ENCODE measurements around the gene NEGR1. TPM values are rescaled to one million over a fixed set of nuclear protein-coding genes. Genes with fewer than 3 reads are reported as not detected.
"Not testable (repeated sequence)": the region's sequence is repeated elsewhere in the genome, so short reads cannot be mapped to it uniquely, and the experiment has no call there.

NEGR1 gene
- total RNA-seq, 1 donor from 2014 or later, result 0.64 TPM

DNA sequence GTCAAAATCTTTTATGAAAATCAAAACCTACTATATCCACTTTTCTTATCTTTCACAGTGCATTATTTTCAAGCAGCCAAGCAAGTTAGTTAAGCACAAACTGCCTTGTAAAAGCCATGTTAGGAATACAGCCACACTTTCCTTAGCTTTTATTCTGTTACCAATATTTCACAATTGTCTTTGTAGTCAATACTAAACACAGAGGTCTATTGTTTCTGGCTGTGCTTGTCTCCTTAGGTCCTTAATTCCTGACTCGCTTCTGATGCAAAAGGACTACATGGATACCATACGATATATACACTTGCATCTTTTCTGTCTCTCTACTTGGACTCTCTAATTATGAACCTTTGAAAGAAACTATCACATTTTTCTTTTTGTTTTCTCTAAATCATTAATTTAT lies 331.8 kb downstream of the NEGR1 start:
- DNase-seq (ENCODE audit: low read depth in 2 of 2), result no peak

DNA sequence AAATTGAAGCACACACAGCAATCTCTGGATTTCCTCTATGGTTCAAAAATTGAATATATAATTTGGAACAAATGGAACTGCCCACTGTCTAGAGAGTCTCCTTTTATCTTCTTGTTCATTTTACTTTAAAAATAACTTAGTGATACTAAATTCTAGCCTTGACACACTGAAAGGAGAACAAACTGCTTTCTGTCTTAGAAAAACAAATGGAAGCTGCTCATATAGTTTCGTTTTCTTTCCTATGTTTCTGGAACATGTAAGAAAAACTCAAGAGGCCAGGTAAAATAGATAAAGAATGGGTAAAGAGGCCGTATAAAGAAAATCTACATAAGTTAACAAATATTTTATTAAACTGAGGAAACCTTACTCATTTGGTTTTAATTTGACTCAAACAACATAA lies 332.7 kb downstream of the NEGR1 start:
- no peak for DNase-seq (ENCODE audit: low read depth in 2 of 2)

GRCh38 chr1:71948561-71948960 lies 333.8 kb downstream of the NEGR1 start:
- no peak for DNase-seq (ENCODE audit: low read depth in 2 of 2)

GRCh38 chr1:71944006-71944405 lies 338.3 kb downstream of the NEGR1 start:
- DNase-seq (ENCODE audit: low read depth in 2 of 2), result no peak

DNA sequence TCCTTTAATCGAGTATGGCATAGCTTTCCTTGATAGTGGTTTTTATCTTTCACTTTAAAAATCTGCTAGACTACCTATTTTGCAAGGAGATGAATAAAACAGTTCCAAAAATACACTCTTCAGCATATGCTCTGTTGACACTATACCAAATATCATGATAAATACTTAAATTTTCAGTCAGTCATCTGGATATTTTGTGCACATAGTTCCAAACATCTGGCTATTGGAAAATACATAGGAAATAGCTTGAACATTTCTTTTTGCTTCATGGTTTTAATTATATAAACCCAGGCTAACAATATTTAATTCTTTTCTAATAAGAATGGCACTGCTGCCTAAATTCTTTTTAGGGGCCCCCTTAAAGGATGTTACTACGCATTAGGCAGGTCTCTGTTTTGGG lies 342.1 kb downstream of the NEGR1 start:
- DNase-seq (ENCODE audit: low read depth in 2 of 2), result no peak

- no peak for DNase-seq (ENCODE audit: low read depth in 2 of 2)
Observed at GRCh38 chr1:71930511-71930910, 351.8 kb downstream of the NEGR1 start.

- DNase-seq (ENCODE audit: low read depth in 2 of 2), result no peak
Observed at GRCh38 chr1:71921935-71922559, 360.3 kb downstream of the NEGR1 start.

DNA sequence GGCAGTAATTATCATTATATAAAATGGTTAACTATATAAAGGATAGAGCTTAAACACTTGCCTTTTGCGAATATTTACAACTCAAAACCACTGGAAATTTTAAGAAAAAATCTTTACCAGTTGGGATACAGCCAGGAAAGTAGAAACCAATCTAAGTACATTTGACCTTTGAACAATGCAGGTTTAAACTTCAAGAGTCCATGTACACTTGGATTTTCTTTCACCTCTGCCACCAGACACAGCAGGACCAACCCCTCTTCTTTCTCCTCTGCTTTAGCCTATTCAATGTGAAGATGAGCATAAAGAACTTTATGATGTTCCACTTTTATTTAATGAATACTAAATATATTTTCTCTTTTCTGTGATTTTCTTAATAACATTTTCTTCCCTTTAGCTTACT lies 361.1 kb downstream of the NEGR1 start:
- no peak for DNase-seq (ENCODE audit: low read depth in 2 of 2)

DNA sequence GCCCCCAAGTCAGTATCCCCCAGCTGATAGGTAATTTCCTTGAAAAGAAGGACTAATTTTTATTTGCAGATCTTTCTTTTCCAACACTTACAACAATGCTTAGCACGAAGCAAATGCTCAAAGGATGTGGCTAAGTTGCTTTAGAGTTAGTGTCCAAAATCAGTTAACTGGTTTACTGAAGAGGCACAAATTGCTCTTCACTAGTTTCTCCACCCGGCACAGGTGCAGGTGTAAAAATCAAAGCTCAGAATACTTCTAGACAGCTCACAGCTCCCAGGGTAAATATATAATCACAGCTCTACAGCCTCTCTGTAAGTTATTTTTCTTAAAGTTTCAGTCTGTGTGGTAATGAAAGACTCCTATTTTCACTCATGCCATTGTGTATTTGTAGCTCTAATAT lies 361.8 kb downstream of the NEGR1 start:
- no peak for DNase-seq (ENCODE audit: low read depth in 2 of 2)

DNA sequence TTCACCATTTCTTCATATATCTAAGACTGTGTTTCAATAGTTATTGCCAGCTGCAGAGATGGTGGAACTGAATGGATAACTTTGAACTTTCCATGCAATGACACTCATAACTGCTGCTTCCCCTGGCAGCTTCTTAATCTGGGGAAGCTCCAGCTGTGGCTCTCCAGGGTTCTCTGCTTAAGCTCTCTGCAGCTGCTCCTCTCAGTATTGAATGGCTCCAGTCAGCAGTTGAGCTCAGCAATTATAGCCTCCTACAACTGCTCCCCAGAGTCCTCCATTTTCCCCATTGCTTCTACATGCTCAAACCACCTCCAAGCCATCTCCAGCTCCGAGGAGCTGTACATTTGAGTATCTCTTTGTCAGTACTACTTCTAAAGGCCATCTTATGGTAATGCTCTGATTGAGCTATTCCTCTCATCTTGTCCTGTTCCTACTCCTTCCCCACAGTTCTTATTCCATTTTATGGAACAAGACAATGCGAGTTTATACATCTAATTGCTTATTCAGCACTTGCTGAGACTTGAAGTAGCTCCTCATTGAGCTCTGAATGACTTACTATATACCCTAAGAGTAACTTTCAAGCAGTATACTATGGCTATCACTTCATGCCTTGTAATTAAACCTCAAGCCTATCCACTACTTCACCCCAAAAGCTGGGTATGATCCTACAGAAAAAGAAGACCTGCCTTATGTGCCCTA lies 362.4 kb downstream of the NEGR1 start:
- DNase-seq (ENCODE audit: low read depth in 2 of 2), result no peak

DNA sequence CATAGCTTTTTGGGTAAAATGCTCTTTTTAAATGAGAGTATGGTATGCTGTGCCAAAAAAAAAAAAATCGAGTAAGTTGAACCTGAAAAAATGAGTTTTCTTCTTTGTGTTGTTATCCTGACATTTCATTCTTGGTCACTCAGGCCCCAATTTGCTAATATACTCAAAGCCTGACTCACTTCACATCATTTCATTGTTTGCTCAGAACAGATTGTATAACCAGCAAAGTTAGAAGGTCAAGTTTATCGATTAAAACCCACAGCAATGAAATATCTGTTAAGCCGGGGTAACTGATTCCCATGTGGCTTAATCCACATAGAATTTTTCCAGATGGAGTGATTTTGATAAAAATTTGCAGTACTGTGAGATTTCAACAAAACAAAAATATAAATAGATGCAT lies 363.7 kb downstream of the NEGR1 start:
- no peak for DNase-seq (ENCODE audit: low read depth in 2 of 2)

DNA sequence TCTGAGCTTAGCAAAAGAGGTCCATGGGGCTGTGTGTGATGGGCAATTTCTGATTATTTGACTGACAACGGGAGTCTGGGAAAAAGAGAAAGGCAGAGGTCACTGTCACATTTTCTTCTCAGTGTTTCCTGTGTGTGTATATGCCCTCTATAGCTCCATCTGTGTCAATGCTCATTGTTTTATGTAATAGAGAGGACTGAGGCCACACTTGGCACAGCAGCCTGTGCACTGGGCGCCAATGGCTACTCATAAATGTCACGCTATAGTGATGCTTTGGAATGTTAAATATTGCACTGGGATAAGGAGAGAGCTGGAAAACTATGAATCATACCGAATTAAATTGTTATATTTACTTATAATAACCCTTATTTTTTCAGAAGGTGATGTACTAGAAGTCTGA lies 365.4 kb downstream of the NEGR1 start:
- DNase-seq (ENCODE audit: low read depth in 2 of 2), result no peak

DNA sequence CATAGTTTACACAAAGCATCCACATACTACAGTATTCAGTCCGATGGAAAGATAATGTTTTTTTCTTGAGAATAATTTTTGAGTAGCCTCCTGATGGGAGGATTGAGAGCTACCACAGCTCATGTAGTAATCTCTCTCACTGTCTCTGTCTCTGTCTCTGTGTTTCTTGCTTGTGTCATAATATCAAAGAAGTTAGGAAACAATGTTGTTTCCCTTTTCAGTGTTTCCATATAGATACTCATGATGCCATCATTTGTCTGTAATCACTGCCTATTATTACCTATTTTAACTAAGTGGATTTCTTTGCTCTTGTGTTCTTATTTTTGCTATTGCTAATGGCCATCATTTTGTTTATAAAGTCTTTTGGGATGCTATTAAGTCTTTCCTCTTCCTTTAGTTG lies 367.7 kb downstream of the NEGR1 start:
- DNase-seq (ENCODE audit: low read depth in 2 of 2), result no peak

DNA sequence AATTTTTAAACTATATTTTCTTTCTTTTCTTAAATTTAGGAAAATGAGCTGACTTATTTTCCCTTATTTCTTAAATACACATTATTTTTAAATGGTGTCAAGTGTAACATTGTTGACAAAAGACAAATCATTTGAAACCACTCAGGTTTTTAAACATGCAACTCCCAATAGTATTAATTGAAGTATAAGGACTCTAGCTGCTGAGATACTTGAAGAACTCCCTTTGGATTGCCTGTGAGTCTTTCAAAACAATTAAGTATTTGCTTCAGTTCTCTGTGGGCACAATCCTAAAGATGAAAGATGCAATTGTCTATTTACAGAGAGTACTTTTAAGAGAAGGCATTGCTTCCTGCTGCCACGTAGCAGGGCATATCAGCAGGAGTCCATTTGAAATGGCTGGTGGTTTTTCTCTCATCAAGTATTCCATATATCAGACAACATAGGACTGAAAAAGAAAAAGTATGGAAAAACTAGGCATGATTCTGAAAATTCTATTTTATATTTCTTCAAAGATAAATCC lies 373.4 kb downstream of the NEGR1 start:
- DNase-seq (ENCODE audit: low read depth in 2 of 2), result no peak

DNA sequence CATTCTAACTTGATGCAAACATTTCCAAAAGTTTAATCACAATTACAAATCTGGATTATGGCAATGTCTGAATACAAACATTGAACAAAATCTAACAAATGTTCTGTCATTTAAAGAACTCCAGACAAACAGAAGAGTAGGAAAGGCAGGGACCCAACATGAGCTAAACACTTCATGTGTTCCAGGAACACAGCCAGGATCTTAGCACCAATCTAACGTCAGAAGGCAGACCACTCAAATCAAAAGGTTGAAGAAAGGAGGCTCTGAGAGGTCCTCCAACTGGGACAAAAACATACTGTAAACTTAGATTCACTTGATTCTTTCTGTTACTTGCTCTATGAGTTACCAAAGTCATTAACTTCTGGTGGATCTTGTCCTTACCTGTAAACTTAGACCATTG lies 374.0 kb downstream of the NEGR1 start:
- DNase-seq (ENCODE audit: low read depth in 2 of 2), result no peak

DNA sequence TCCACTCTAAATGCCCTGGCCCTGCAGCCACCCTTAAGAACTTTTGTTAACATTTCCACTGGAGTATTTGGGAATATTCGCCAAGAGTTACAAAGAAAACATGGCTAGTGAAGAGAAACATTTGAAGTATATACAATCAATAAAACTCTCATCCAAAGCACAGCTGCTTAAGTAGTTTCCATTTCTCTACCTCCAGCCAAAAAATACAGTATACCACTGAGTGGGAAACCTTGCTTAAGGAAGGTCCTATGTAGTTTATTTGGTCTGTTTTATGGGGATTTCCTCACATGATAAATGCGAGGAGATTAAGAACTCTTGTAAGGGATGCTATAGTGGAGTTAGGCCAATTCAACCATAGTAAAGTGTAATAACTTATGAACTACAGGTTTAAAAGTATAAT lies 382.5 kb downstream of the NEGR1 start:
- DNase-seq (ENCODE audit: low read depth in 2 of 2), result no peak

DNA sequence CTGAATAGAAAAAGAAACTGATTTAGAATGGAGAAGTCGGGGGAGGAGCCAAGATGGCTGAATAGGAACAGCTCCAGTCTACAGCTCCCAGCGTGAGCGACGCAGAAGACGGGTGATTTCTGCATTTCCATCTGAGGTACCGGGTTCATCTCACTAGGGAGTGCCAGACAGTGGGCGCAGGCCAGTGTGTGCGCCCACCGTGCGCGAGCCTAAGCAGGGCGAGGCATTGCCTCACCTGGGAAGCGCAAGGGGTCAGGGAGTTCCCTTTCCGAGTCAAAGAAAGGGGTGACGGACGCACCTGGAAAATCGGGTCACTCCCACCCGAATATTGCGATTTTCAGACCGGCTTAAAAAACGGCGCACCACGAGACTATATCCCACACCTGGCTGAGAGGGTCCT lies 394.2 kb downstream of the NEGR1 start:
- DNase-seq (ENCODE audit: low read depth in 2 of 2), result not testable (repeated sequence)

- no peak for DNase-seq (ENCODE audit: low read depth in 2 of 2)
Observed at GRCh38 chr1:71885171-71885570, 397.2 kb downstream of the NEGR1 start.

- no peak for DNase-seq (ENCODE audit: low read depth in 2 of 2)
Observed at GRCh38 chr1:71882637-71883036, 399.7 kb downstream of the NEGR1 start.

GRCh38 chr1:71882226-71882625 lies 400.1 kb downstream of the NEGR1 start:
- DNase-seq (ENCODE audit: low read depth in 2 of 2), result no peak

GRCh38 chr1:71881611-71882010 lies 400.7 kb downstream of the NEGR1 start:
- no peak for DNase-seq (ENCODE audit: low read depth in 2 of 2)

DNA sequence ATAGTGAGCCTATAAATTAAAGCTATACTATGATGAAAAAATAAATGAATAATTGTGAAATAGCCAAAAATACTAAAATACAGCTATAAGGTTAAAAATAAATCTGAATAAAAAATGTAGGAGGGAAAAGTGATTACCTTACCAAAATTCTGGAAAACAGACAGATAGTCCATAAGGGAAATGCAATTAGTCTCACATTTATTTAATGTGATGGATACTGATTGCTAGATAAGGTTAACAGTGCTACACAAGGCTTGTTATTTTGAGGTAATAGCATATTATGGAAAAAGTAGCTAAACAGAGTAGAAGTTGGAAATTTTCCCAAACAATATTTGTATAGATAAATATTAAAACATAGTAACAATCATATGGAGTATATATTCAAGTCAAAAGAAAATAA lies 413.0 kb downstream of the NEGR1 start:
- DNase-seq (ENCODE audit: low read depth in 2 of 2), result no peak

GRCh38 chr1:71862756-71863155 lies 419.6 kb downstream of the NEGR1 start:
- no peak for DNase-seq (ENCODE audit: low read depth in 2 of 2)

Measured in dermis microvascular lymphatic vessel endothelial cell (primary cell).